Kidney (tissue), 14 donors: ENCODE measurements around the gene MAST2. TPM values are rescaled to one million over a fixed set of nuclear protein-coding genes. Genes with fewer than 3 reads are reported as not detected.

Source experiments
- DNase-seq, 5 donors: peaks; one replicate each; pipeline ENCODE4 v3.0.0-alpha.2; 2013 to 2020
- FAIRE-seq: peaks from 2 replicates; lab custom pipeline; 2012; peaks lifted over from hg19 to GRCh38; lab: Jason Lieb, UNC
- H3K27ac ChIP-seq, 2 donors: one replicate each; pipeline ENCODE4 v1.7.0; 2013; ENCODE audit warnings: low read depth in 2 of 2, low read length in 2 of 2, inconsistent platforms in 1 of 2
- H3K27me3 ChIP-seq: one replicate; pipeline ENCODE4 v1.7.1; 2013; ENCODE audit warnings: low read length, inconsistent platforms; ENCODE audit not compliant: control insufficient read depth, insufficient read depth
- H3K36me3 ChIP-seq, 3 donors: one replicate each; pipeline versions ENCODE4 v1.7.0 to v1.7.1; 2013; ENCODE audit warnings: low read length in 3 of 3, control low read depth in 1 of 3, inconsistent platforms in 1 of 3; ENCODE audit not compliant: insufficient read depth in 3 of 3, control insufficient read depth in 2 of 3
- H3K4me1 ChIP-seq, 3 donors: one replicate each; pipeline versions ENCODE4 v1.7.0 to v1.7.1; 2013; ENCODE audit warnings: low read length in 3 of 3, inconsistent platforms in 1 of 3, low read depth in 1 of 3; ENCODE audit not compliant: control insufficient read depth in 2 of 3, insufficient read depth in 2 of 3
- H3K4me3 ChIP-seq, 3 donors: one replicate each; pipeline versions ENCODE4 v1.7.0 to v1.8.1; 2013; ENCODE audit warnings: low read length in 3 of 3, control low read depth in 1 of 3, inconsistent platforms in 1 of 3
- H3K9ac ChIP-seq, 3 donors: one replicate each; pipeline versions ENCODE4 v1.7.0 to v1.7.1; 2013; ENCODE audit warnings: low read length in 3 of 3, control low read depth in 1 of 3, inconsistent platforms in 1 of 3
- H3K9me3 ChIP-seq, 3 donors: one replicate each; pipeline versions ENCODE4 v1.7.0 to v1.7.1; 2013; ENCODE audit warnings: low read length in 3 of 3, control low read depth in 1 of 3, inconsistent platforms in 1 of 3; ENCODE audit not compliant: control insufficient read depth in 2 of 3, insufficient read depth in 1 of 3
- CTCF ChIP-seq: IDR thresholded peaks from 3 replicates; pipeline ENCODE4 v1.5.1; 2012; ENCODE audit warnings: mild to moderate bottlenecking, moderate library complexity, borderline replicate concordance; ENCODE audit not compliant: insufficient read depth; ENCODE audit errors: extremely low read depth
- intact Hi-C: fragments of 100-400 bp; cut with DNase I; formaldehyde crosslinking; loops from one replicate; pipeline ENCODE4 v1.11.1; 2022
- polyA plus RNA-seq: library from polyadenylated mRNA; stranded (reverse); fragments of 350-450 nt; fragmentation: Illumina TruSeq; extraction: RNeasy Lipid Tissue Mini Kit (QIAGEN cat#74804); gene quantifications from one replicate; pipeline ENCODE4 v1.2.3, GENCODE V29; 2014; ENCODE audit warnings: low read depth, low replicate concordance; ENCODE audit not compliant: insufficient read depth
- total RNA-seq: library from RNA; stranded (reverse); fragmentation: NEBNext Ultra II Directional; extraction: Animal tissue kit (Norgen Biotek cat#: 25700); gene quantifications from one replicate; pipeline ENCODE4 v1.2.1, GENCODE V29; 2021
- donor health status: control.
- donor health status: control.
- donor health status: control.
- donor health status: control.
- donor health status: control.
- donor health status: DM: yes; HTN: yes; CAD: no.
- donor health status: Normal renal cell carcinoma (clear cell type).

Gene MAST2
- total and polyA plus RNA-seq, 2 donors from 2014 or later: 7.6 to 17.9 TPM

- peaks cover 0 to 4% (median 3%) of the 10 kb centered on the region in 3 donors for H3K4me1 ChIP-seq
- no peak overlapping the region for H3K9ac ChIP-seq
- no peak for TF ChIP-seq CTCF
- intact Hi-C loops: no loop called here
- no peaks in the 10 kb centered on the region for H3K36me3 ChIP-seq
- H3K27ac ChIP-seq: no peak overlapping the region
- no peaks in the 10 kb centered on the region for H3K27me3 ChIP-seq
- H3K9me3 ChIP-seq: no peaks in the 10 kb centered on the region
- FAIRE-seq: no peak
- H3K4me3 ChIP-seq: no peak overlapping the region
- no peak for DNase-seq
These were observed 105.3 kb downstream of the MAST2 start for GRCh38 chr1:45908611-45909140.

GRCh38 chr1:45911634-45912033 is 108.2 kb downstream of the MAST2 start:
- Histone ChIP-seq H3K27me3 (no peaks in the 10 kb centered on the region), H3K4me3 (no peak overlapping the region), H3K9me3 (no peaks in the 10 kb centered on the region), H3K36me3 (no peaks in the 10 kb centered on the region), H3K4me1 (peaks cover 0 to 4% (median 3%) of the 10 kb centered on the region in 3 donors), H3K9ac (no peak overlapping the region), H3K27ac (no peak overlapping the region)
- no peak for TF ChIP-seq CTCF
- intact Hi-C loops: no loop called here
- DNase-seq (no peak), FAIRE-seq (no peak)

- H3K4me1 ChIP-seq: peaks cover 0 to 4% (median 3%) of the 10 kb centered on the region in 3 donors
- H3K36me3 ChIP-seq: no peaks in the 10 kb centered on the region
- H3K27ac ChIP-seq: peak overlapping the region; percentile 25 to 39
- H3K27me3 ChIP-seq: no peaks in the 10 kb centered on the region
- H3K9ac ChIP-seq: peak overlapping the region in 1 of 3 donors; percentile 20
- H3K9me3 ChIP-seq: no peaks in the 10 kb centered on the region
- FAIRE-seq: no peak
- no peak overlapping the region for H3K4me3 ChIP-seq
- DNase-seq: peak in 4 of 5 donors; percentile 61 to 91 (median 78)
- intact Hi-C loops: no loop called here
- TF ChIP-seq CTCF: no peak
These were observed 109.8 kb downstream of the MAST2 start for GRCh38 chr1:45913183-45913683.
